Measurements from ENCODE around the gene SH2D1B.

Gene SH2D1B

DNA sequence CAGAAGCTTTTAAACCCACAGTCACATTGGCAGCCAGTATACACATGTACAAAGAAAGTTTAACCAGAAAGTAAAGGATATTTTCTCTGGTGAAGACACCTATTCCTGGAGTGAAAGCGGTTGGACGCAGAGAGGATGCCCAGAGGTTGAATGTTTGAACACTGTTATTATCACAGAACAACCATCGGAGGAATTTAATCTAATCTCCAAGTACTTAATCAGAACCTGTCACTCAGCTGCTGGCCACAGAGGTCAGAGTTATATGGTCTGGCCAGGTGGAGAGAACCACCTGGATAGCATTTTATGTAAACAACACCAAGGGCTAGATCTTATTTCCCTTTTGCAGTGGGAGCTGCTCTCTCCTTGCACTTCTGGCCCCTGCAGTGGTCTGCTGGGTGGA is 64.7 kb downstream of the SH2D1B start:
- H4K20me1 ChIP-seq (ENCODE audit: insufficient read depth), result no peaks in the 10 kb centered on the region
- H3K27ac ChIP-seq, result no peak overlapping the region
- H3K4me3 ChIP-seq (IDR thresholded peaks at IDR 0.05; ENCODE audit: insufficient read depth, low read depth, low read length), result no peak overlapping the region
- H3K27me3 ChIP-seq (ENCODE audit: insufficient read depth, low read depth), result no peaks in the 10 kb centered on the region
- H3K4me1 ChIP-seq (ENCODE audit: low read depth, poor library complexity, severe bottlenecking), result no peaks in the 10 kb centered on the region
- H3K4me2 ChIP-seq, result no peak overlapping the region
- TF ChIP-seq, protein P1, sequence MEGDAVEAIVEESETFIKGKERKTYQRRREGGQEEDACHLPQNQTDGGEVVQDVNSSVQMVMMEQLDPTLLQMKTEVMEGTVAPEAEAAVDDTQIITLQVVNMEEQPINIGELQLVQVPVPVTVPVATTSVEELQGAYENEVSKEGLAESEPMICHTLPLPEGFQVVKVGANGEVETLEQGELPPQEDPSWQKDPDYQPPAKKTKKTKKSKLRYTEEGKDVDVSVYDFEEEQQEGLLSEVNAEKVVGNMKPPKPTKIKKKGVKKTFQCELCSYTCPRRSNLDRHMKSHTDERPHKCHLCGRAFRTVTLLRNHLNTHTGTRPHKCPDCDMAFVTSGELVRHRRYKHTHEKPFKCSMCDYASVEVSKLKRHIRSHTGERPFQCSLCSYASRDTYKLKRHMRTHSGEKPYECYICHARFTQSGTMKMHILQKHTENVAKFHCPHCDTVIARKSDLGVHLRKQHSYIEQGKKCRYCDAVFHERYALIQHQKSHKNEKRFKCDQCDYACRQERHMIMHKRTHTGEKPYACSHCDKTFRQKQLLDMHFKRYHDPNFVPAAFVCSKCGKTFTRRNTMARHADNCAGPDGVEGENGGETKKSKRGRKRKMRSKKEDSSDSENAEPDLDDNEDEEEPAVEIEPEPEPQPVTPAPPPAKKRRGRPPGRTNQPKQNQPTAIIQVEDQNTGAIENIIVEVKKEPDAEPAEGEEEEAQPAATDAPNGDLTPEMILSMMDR (conservative IDR thresholded peaks at IDR 0.05; ENCODE audit: low read depth, low read length), result no peak
- H3K36me3 ChIP-seq (ENCODE audit: insufficient read depth), result no peaks in the 10 kb centered on the region
- H3K9ac ChIP-seq, result no peak overlapping the region
- no peaks in the 10 kb centered on the region for H3K79me2 ChIP-seq (ENCODE audit: insufficient read depth, low read depth)
- H2AFZ ChIP-seq (ENCODE audit: low read depth), result no peak overlapping the region
